Brain pericyte (primary cell): ENCODE measurements around the gene KRTAP5-11.
"Not testable (repeated sequence)": the region's sequence is repeated elsewhere in the genome, so short reads cannot be mapped to it uniquely, and the experiment has no call there.

Source experiments
- DNase-seq: peaks from one replicate; pipeline ENCODE4 v3.0.0-alpha.2; 2012; ENCODE audit warnings: low read depth, low spot score

KRTAP5-11 gene

GRCh38 chr11:71556018-71556417, 26.7 kb downstream of the KRTAP5-11 start:
- no peak for DNase-seq

GRCh38 chr11:71555508-71555907, 27.2 kb downstream of the KRTAP5-11 start:
- no peak for DNase-seq

GRCh38 chr11:71554996-71555395, 27.7 kb downstream of the KRTAP5-11 start:
- DNase-seq, result no peak

- DNase-seq, result no peak
These were observed 31.0 kb downstream of the KRTAP5-11 start for GRCh38 chr11:71551711-71552110.

GRCh38 chr11:71548716-71549151, 33.9 kb downstream of the KRTAP5-11 start:
- DNase-seq, result no peak

GRCh38 chr11:71548120-71548519, 34.6 kb downstream of the KRTAP5-11 start, which contains the start of gene KRTAP5-9:
KRTAP5-9 (plus strand) TSS chr11:71548420; CDS start chr11:71548658, 238 bp downstream.
- no peak for DNase-seq

GRCh38 chr11:71545405-71545966, 37.2 kb downstream of the KRTAP5-11 start:
- no peak for DNase-seq

- DNase-seq, result no peak
These were observed 38.0 kb downstream of the KRTAP5-11 start for GRCh38 chr11:71544525-71545214.

- no peak for DNase-seq
These were observed 38.8 kb downstream of the KRTAP5-11 start for GRCh38 chr11:71543866-71544265.

- DNase-seq, result no peak
These were observed 39.5 kb downstream of the KRTAP5-11 start for GRCh38 chr11:71542879-71543777.

GRCh38 chr11:71542382-71542781, 40.3 kb downstream of the KRTAP5-11 start:
- no peak for DNase-seq

GRCh38 chr11:71540521-71541304, 42.0 kb downstream of the KRTAP5-11 start:
- not testable (repeated sequence) for DNase-seq

- DNase-seq, result not testable (repeated sequence)
These were observed 42.7 kb downstream of the KRTAP5-11 start for GRCh38 chr11:71539971-71540370.

GRCh38 chr11:71539017-71539416, 43.7 kb downstream of the KRTAP5-11 start:
- no peak for DNase-seq

- no peak for DNase-seq
These were observed 44.0 kb downstream of the KRTAP5-11 start for GRCh38 chr11:71538666-71538990.

GRCh38 chr11:71537977-71538665, 44.6 kb downstream of the KRTAP5-11 start, which contains the start of gene KRTAP5-8:
KRTAP5-8 (plus strand) TSS chr11:71538025; CDS start chr11:71538056, 31 bp downstream.
- not testable (repeated sequence) for DNase-seq

GRCh38 chr11:71537537-71537936, 45.1 kb downstream of the KRTAP5-11 start:
- DNase-seq, result no peak

GRCh38 chr11:71535825-71536224, 46.9 kb downstream of the KRTAP5-11 start:
- no peak for DNase-seq

- DNase-seq, result not testable (repeated sequence)
These were observed 47.7 kb downstream of the KRTAP5-11 start for GRCh38 chr11:71534711-71535608.
